Neural progenitor cell (in vitro differentiated cells): Measurements from ENCODE around the gene CLEC11A.

Experiments
- CTCF ChIP-seq: fragments of 200-600 bp; sonication (generic); IDR thresholded peaks from 2 replicates; pipeline ENCODE4 v1.5.1; 2017; ENCODE audit warnings: antibody characterized with exemption, mild to moderate bottlenecking
- EZH2 ChIP-seq: fragments of 200-600 bp; sonication (generic); IDR thresholded peaks from 2 replicates; pipeline ENCODE4 v1.6.1; 2017; ENCODE audit warnings: antibody characterized with exemption, mild to moderate bottlenecking, moderate library complexity

- TF ChIP-seq CTCF (no peak), EZH2 (no peak)
Measured at GRCh38 chr19:50725911-50726230, 2.7 kb downstream of the CLEC11A start.
